ENCODE measurements around the gene DSC1.

The DSC1 gene

GRCh38 chr18:31170335-31170734 is 7.7 kb upstream of the DSC1 start:
- TF ChIP-seq CTCF (IDR thresholded peaks at IDR 0.05), result peak; percentile 28; the same call in 1 of the 2 replicates

GRCh38 chr18:31162419-31162793 is 250 bp downstream of the DSC1 start:
- no peak for TF ChIP-seq CTCF (IDR thresholded peaks at IDR 0.05)

- no peak for TF ChIP-seq CTCF (IDR thresholded peaks at IDR 0.05)
These were observed 768 bp downstream of the DSC1 start for GRCh38 chr18:31161757-31162418.

GRCh38 chr18:31156821-31157763 is 5.6 kb downstream of the DSC1 start:
- TF ChIP-seq CTCF (IDR thresholded peaks at IDR 0.05), result no peak

GRCh38 chr18:31155498-31155897 is 7.2 kb downstream of the DSC1 start:
- no peak for TF ChIP-seq CTCF (IDR thresholded peaks at IDR 0.05)

- TF ChIP-seq CTCF (IDR thresholded peaks at IDR 0.05), result no peak
These were observed 8.5 kb downstream of the DSC1 start for GRCh38 chr18:31154181-31154580.

- TF ChIP-seq CTCF (IDR thresholded peaks at IDR 0.05), result no peak
These were observed 13.3 kb downstream of the DSC1 start for GRCh38 chr18:31149351-31149750.
